Measurements from ENCODE around the gene ARHGAP26. TPM values are rescaled to one million over a fixed set of nuclear protein-coding genes. Genes with fewer than 3 reads are reported as not detected.

Gene ARHGAP26
- polyA plus RNA-seq, 1 donor (not counting 4 experiments of a cell fraction or from before 2014, with no cell fraction given): 3.9 TPM

GRCh38 chr5:143021595-143021994 is 251.4 kb downstream of the ARHGAP26 start:
- FAIRE-seq: no peak
- Histone ChIP-seq H3K9me1 (ENCODE audit: control insufficient read depth, extremely low read depth, insufficient read depth, low read length) (no peaks in the 10 kb centered on the region), H3K4me3 (ENCODE audit: control insufficient read depth in 2 of 3, extremely low read depth in 1 of 3, insufficient read depth in 2 of 3, low read depth in 1 of 3, low read length in 3 of 3) (no peak overlapping the region), H4K20me1 (ENCODE audit: control insufficient read depth, extremely low read depth, insufficient read depth, low read length) (no peaks in the 10 kb centered on the region), H3K4me2 (ENCODE audit: control insufficient read depth, extremely low read depth, insufficient read depth, low read depth, low read length) (no peak overlapping the region), H3K9me3 (ENCODE audit: control insufficient read depth, low read depth, low read length) (no peaks in the 10 kb centered on the region), H3K27me3 (ENCODE audit: control insufficient read depth, extremely low read depth, insufficient read depth, low read length) (no peaks in the 10 kb centered on the region), H2AFZ (ENCODE audit: control insufficient read depth, low read length) (no peak overlapping the region), H3K36me3 (ENCODE audit: control insufficient read depth in 2 of 2, extremely low read depth in 1 of 2, insufficient read depth in 2 of 2, low read length in 2 of 2) (no peaks in the 10 kb centered on the region), H3K27ac (ENCODE audit: control insufficient read depth, insufficient read depth, low read length) (no peak overlapping the region), H3K4me1 (ENCODE audit: control insufficient read depth, extremely low read depth, insufficient read depth, low read length) (peaks cover 4% of the 10 kb centered on the region), H3K79me2 (ENCODE audit: control insufficient read depth, insufficient read depth, low read length) (no peaks in the 10 kb centered on the region), H3K9ac (ENCODE audit: control insufficient read depth, extremely low read depth, insufficient read depth, low read length) (no peak overlapping the region)
- dilution Hi-C loops (cut with MboI; ENCODE audit: extremely low pct_ligation_motif_present, low sequenced_read_pairs): no loop called here
- TF ChIP-seq CTCF (optimal IDR thresholded peaks at IDR 0.05 in 1 of 3, IDR thresholded peaks at IDR 0.05 in 1 of 3, conservative IDR thresholded peaks at IDR 0.05 in 1 of 3; ENCODE audit: extremely low read depth in 1 of 3, insufficient read depth in 2 of 3, low read length in 3 of 3) (no peak), EZH2 (IDR thresholded peaks at IDR 0.05; ENCODE audit: low read length) (no peak)
- no peak for DNase-seq (ENCODE audit: low read depth, low spot score)

- no peaks in the 10 kb centered on the region for H3K36me3 ChIP-seq (ENCODE audit: control insufficient read depth in 2 of 2, extremely low read depth in 1 of 2, insufficient read depth in 2 of 2, low read length in 2 of 2)
- no peaks in the 10 kb centered on the region for H3K27me3 ChIP-seq (ENCODE audit: control insufficient read depth, extremely low read depth, insufficient read depth, low read length)
- no peaks in the 10 kb centered on the region for H3K79me2 ChIP-seq (ENCODE audit: control insufficient read depth, insufficient read depth, low read length)
- H3K4me2 ChIP-seq (ENCODE audit: control insufficient read depth, extremely low read depth, insufficient read depth, low read depth, low read length): no peak overlapping the region
- no peaks in the 10 kb centered on the region for H3K4me1 ChIP-seq (ENCODE audit: control insufficient read depth, extremely low read depth, insufficient read depth, low read length)
- no peaks in the 10 kb centered on the region for H4K20me1 ChIP-seq (ENCODE audit: control insufficient read depth, extremely low read depth, insufficient read depth, low read length)
- H3K4me3 ChIP-seq (ENCODE audit: control insufficient read depth in 2 of 3, extremely low read depth in 1 of 3, insufficient read depth in 2 of 3, low read depth in 1 of 3, low read length in 3 of 3): no peak overlapping the region
- no peaks in the 10 kb centered on the region for H3K9me1 ChIP-seq (ENCODE audit: control insufficient read depth, extremely low read depth, insufficient read depth, low read length)
- no peak overlapping the region for H3K9ac ChIP-seq (ENCODE audit: control insufficient read depth, extremely low read depth, insufficient read depth, low read length)
- H3K9me3 ChIP-seq (ENCODE audit: control insufficient read depth, low read depth, low read length): no peaks in the 10 kb centered on the region
- DNase-seq (ENCODE audit: low read depth, low spot score) (no peak), FAIRE-seq (no peak)
- no peak for TF ChIP-seq CTCF (optimal IDR thresholded peaks at IDR 0.05 in 1 of 3, IDR thresholded peaks at IDR 0.05 in 1 of 3, conservative IDR thresholded peaks at IDR 0.05 in 1 of 3; ENCODE audit: extremely low read depth in 1 of 3, insufficient read depth in 2 of 3, low read length in 3 of 3)
- no peak for TF ChIP-seq EZH2 (IDR thresholded peaks at IDR 0.05; ENCODE audit: low read length)
- H2AFZ ChIP-seq (ENCODE audit: control insufficient read depth, low read length): no peak overlapping the region
- dilution Hi-C loops (cut with MboI; ENCODE audit: extremely low pct_ligation_motif_present, low sequenced_read_pairs): no loop called here
- no peak overlapping the region for H3K27ac ChIP-seq (ENCODE audit: control insufficient read depth, insufficient read depth, low read length)
Observed at GRCh38 chr5:143023411-143024096, 253.4 kb downstream of the ARHGAP26 start.

All from keratinocyte (primary cell).